Pons (tissue), 1 donor: ENCODE results near the gene TFR2.

Source experiments
- DNase-seq: peaks from one replicate; pipeline ENCODE4 v3.0.0-alpha.2; 2016; ENCODE audit warnings: low spot score

TFR2 gene

DNA sequence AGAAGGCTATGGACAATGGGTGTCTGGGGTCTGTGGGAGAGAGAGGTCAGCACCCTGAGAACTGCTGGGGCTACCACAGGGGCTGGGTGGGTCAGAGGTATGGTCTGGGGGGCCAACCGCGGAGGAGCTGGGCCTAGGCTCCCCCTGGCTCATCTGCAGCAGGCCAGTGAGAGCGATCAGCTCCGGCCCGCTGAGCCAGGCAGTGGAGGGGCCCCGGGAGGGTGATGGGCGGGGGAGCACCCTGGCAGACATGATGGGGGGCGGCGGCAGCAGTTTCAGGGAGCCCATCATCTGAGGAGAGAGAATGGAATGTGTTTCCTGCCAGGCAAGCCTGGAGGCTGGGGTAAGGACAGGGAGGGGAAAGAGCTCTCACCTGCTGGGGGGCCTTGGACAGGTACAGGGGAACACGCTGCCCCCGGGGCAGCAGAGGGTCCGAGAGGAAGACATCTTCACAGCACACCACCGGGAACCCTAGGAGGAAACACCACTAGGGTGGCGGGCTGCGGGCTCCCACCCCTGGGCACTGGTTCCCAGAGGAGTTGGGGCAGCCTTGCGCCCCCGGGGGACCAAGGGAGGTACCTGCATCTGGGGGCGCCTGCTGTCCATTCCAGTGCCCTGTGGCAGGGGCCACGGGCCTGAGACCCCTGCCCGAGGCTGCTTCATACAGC, 68.9 kb downstream of the TFR2 start:
- DNase-seq: no peak

GRCh38 chr7:100571829-100572116, 69.6 kb downstream of the TFR2 start:
- DNase-seq: no peak

DNA sequence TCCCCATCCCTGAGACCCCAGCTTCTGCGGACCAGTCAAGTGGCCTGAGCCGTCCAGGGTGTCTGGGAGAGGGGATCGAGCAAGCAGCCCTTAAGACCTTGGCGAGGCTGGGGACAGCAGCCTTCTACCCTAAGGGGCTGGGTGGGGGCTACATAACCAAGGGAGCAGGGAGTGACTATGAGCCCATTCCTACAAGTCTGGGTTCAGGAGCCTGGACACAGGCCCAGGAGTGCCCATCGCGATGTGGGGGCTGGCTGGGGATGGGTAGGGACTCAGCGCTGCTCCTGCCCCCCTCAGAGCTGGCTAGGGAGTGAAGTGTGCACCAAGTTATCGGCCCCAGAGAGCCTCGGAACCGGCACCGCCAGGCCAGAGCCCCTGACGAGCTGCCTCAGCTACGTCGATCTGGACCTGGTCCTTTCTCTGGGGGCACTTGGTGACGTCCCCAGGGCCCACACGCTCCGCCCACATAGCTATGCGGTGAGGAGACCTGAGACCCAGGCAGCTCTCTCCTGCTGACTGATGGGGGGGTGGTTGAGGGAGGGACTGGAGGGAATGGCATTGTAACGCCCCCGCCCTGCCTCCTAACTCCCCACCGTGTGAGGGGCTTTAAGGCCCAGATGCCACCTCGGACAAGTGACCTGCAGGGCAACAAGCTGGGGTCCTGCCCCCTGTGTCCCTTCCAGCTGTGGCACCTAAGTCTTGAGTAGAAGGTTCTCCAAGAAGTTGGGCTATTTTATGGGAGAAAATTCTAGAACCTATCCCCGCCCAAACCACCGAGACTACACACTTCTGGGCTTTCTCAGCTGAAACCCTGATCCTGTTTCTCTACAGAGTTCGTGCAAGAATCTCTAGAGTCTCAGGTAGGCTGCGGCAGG, 70.2 kb downstream of the TFR2 start:
- no peak for DNase-seq
